Astrocyte (in vitro differentiated cells and primary cell): Measurements from ENCODE around the gene TOMM70. TPM values are rescaled to one million over a fixed set of nuclear protein-coding genes. Genes with fewer than 3 reads are reported as not detected.

ENCODE experiments used
- DNase-seq: peaks from one replicate; pipeline ENCODE4 v3.0.0-alpha.2; 2010; ENCODE audit warnings: low read depth
- FAIRE-seq: peaks from 2 replicates; lab custom pipeline; 2011; peaks lifted over from hg19 to GRCh38; lab: Jason Lieb, UNC
- H2AFZ ChIP-seq: 2 replicates; pipeline ENCODE4 v1.6.0; 2012; ENCODE audit warnings: low read depth, low read length, inconsistent platforms
- H3K27ac ChIP-seq: 2 replicates; pipeline ENCODE4 v1.5.1; 2011; ENCODE audit warnings: low read depth, low read length, inconsistent platforms
- H3K27me3 ChIP-seq: 2 replicates; pipeline ENCODE4 v1.6.0; 2011; ENCODE audit warnings: low read length, inconsistent platforms; ENCODE audit not compliant: insufficient read depth
- H3K36me3 ChIP-seq: 2 replicates; pipeline ENCODE4 v1.5.1; 2011; ENCODE audit warnings: low read length, inconsistent platforms; ENCODE audit not compliant: insufficient read depth
- H3K4me1 ChIP-seq: 2 replicates; pipeline ENCODE4 v1.5.1; 2011; ENCODE audit warnings: low read length, inconsistent platforms; ENCODE audit not compliant: insufficient read depth
- H3K4me2 ChIP-seq: 2 replicates; pipeline ENCODE4 v1.6.0; 2012; ENCODE audit warnings: low read length, inconsistent platforms
- H3K4me3 ChIP-seq: 2 replicates; pipeline ENCODE4 v1.5.1; 2011; ENCODE audit warnings: low read depth, mild to moderate bottlenecking, low read length, inconsistent platforms; ENCODE audit not compliant: insufficient read depth
- H3K79me2 ChIP-seq: 2 replicates; pipeline ENCODE4 v1.6.0; 2012; ENCODE audit warnings: mild to moderate bottlenecking, low read length, inconsistent platforms; ENCODE audit not compliant: insufficient read depth
- H3K9ac ChIP-seq: 2 replicates; pipeline ENCODE4 v1.6.0; 2012; ENCODE audit warnings: mild to moderate bottlenecking, low read length, inconsistent platforms
- H3K9me3 ChIP-seq: 2 replicates; pipeline ENCODE4 v1.5.1; 2012; ENCODE audit warnings: low read depth, mild to moderate bottlenecking, low read length, inconsistent platforms; ENCODE audit not compliant: insufficient read depth
- H4K20me1 ChIP-seq: 2 replicates; pipeline ENCODE4 v1.6.0; 2012; ENCODE audit warnings: low read length, inconsistent platforms; ENCODE audit not compliant: insufficient read depth
- H3K27ac Mint-ChIP-seq: one replicate; pipeline ENCODE4 v1.8.0; 2021; ENCODE audit warnings: mild to moderate bottlenecking, mixed read lengths; ENCODE audit not compliant: unreplicated experiment
- H3K27me3 Mint-ChIP-seq: one replicate; pipeline ENCODE4 v1.8.0; 2021; ENCODE audit warnings: low read depth, mixed read lengths; ENCODE audit not compliant: unreplicated experiment
- H3K36me3 Mint-ChIP-seq: one replicate; pipeline ENCODE4 v1.8.0; 2021; ENCODE audit warnings: low read depth, mixed read lengths; ENCODE audit not compliant: unreplicated experiment
- H3K4me1 Mint-ChIP-seq: one replicate; pipeline ENCODE4 v1.8.0; 2021; ENCODE audit warnings: low read depth, mixed read lengths; ENCODE audit not compliant: unreplicated experiment
- H3K4me3 Mint-ChIP-seq: one replicate; pipeline ENCODE4 v1.8.0; 2021; ENCODE audit warnings: mild to moderate bottlenecking, moderate library complexity, mixed read lengths; ENCODE audit not compliant: unreplicated experiment
- H3K9me3 Mint-ChIP-seq: one replicate; pipeline ENCODE4 v1.8.0; 2021; ENCODE audit warnings: mild to moderate bottlenecking, mixed read lengths; ENCODE audit not compliant: unreplicated experiment
- EZH2 ChIP-seq: IDR thresholded peaks from 2 replicates; pipeline ENCODE4 v1.6.1; 2012; ENCODE audit warnings: mild to moderate bottlenecking, low read length, inconsistent platforms; ENCODE audit not compliant: insufficient read depth
- total RNA-seq: library from RNA; stranded (reverse); gene quantifications from 2 replicates; pipeline ENCODE4 v1.2.1, GENCODE V29; 2021
- TF ChIP-seq, protein P1 (sequence below): IDR thresholded peaks from 2 replicates; pipeline ENCODE4 v1.5.1; 2011; ENCODE audit warnings: low read depth, mild to moderate bottlenecking, inconsistent platforms, low read length, moderate library complexity; ENCODE audit not compliant: insufficient read depth

TOMM70 gene
- total RNA-seq, 1 donor from 2014 or later = 48.9 TPM

DNA sequence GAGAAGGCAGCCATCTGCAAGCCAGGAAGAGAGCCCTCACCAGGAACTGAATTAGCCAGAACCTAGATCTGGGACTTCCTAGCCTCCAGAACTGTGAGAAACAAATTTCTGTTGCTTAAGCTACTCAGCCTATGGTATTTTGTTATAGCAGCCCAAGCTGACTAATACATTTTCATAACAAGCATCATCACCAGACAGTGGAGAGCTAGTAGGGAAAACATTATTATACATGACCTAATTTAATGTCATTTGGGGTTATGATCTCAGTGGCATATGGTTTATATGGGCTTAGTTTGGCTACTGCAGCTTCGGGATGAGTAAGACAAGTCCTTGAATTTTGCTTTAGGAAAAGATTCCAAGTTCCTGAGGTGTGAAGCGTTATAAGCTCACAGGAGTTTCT lies 36.1 kb upstream of the TOMM70 start:
- no peak for FAIRE-seq
- Histone ChIP-seq H3K36me3 (no peaks in the 10 kb centered on the region), H3K9me3 (no peaks in the 10 kb centered on the region), H4K20me1 (no peaks in the 10 kb centered on the region), H2AFZ (no peak overlapping the region), H3K79me2 (no peaks in the 10 kb centered on the region), H3K9ac (no peak overlapping the region), H3K4me1 (no peaks in the 10 kb centered on the region), H3K4me3 (no peak overlapping the region), H3K27ac (no peak overlapping the region), H3K27me3 (no peaks in the 10 kb centered on the region), H3K4me2 (no peak overlapping the region)
- Mint-ChIP-seq H3K36me3 (peaks cover 6% of the 10 kb centered on the region), H3K4me3 (no peak overlapping the region), H3K9me3 (peaks cover 6% of the 10 kb centered on the region), H3K27me3 (no peaks in the 10 kb centered on the region), H3K4me1 (peaks cover 4% of the 10 kb centered on the region), H3K27ac (no peak overlapping the region)
- peak; percentile 7 for DNase-seq
- no peak for TF ChIP-seq EZH2
- TF ChIP-seq, protein P1, sequence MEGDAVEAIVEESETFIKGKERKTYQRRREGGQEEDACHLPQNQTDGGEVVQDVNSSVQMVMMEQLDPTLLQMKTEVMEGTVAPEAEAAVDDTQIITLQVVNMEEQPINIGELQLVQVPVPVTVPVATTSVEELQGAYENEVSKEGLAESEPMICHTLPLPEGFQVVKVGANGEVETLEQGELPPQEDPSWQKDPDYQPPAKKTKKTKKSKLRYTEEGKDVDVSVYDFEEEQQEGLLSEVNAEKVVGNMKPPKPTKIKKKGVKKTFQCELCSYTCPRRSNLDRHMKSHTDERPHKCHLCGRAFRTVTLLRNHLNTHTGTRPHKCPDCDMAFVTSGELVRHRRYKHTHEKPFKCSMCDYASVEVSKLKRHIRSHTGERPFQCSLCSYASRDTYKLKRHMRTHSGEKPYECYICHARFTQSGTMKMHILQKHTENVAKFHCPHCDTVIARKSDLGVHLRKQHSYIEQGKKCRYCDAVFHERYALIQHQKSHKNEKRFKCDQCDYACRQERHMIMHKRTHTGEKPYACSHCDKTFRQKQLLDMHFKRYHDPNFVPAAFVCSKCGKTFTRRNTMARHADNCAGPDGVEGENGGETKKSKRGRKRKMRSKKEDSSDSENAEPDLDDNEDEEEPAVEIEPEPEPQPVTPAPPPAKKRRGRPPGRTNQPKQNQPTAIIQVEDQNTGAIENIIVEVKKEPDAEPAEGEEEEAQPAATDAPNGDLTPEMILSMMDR = no peak

DNA sequence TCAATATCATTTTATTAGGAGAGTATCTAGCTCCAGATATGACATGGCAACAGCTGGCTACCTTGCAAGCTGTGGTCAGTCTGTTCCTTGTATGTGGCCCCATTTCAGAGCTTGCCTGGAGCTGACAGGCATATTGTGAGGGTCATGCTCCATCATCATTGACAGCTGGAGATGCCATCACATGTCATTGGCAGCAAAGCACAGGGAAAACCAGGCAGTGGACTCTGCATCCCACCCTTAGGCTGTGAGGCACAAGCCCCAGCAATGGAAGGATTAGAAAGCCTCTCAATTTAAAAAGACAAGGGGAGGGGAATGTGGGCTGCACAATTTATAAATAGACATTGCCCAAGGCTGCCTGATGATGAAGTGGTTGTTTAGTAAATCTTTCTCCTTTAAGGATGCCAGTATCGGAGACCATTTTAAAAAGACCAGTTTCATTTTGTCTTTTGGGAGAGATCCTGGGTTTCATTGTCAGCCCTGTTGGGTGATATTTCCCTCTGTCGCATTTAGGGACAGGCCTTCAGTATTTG lies 28.4 kb upstream of the TOMM70 start:
- H3K4me1 ChIP-seq = no peaks in the 10 kb centered on the region
- no peak overlapping the region for H3K27ac Mint-ChIP-seq
- H3K9me3 ChIP-seq = no peaks in the 10 kb centered on the region
- FAIRE-seq (no peak), DNase-seq (no peak)
- H3K27me3 Mint-ChIP-seq = no peaks in the 10 kb centered on the region
- no peaks in the 10 kb centered on the region for H3K4me1 Mint-ChIP-seq
- no peaks in the 10 kb centered on the region for H3K27me3 ChIP-seq
- no peak overlapping the region for H3K27ac ChIP-seq
- H3K4me3 Mint-ChIP-seq = no peak overlapping the region
- H3K36me3 ChIP-seq = no peaks in the 10 kb centered on the region
- H3K36me3 Mint-ChIP-seq = no peaks in the 10 kb centered on the region
- H3K9ac ChIP-seq = no peak overlapping the region
- H2AFZ ChIP-seq = no peak overlapping the region
- H3K9me3 Mint-ChIP-seq = peaks cover 2% of the 10 kb centered on the region
- no peak overlapping the region for H3K4me3 ChIP-seq
- H3K4me2 ChIP-seq = no peak overlapping the region
- no peak for TF ChIP-seq EZH2
- TF ChIP-seq, protein P1 = no peak
- no peaks in the 10 kb centered on the region for H3K79me2 ChIP-seq
- no peaks in the 10 kb centered on the region for H4K20me1 ChIP-seq

DNA sequence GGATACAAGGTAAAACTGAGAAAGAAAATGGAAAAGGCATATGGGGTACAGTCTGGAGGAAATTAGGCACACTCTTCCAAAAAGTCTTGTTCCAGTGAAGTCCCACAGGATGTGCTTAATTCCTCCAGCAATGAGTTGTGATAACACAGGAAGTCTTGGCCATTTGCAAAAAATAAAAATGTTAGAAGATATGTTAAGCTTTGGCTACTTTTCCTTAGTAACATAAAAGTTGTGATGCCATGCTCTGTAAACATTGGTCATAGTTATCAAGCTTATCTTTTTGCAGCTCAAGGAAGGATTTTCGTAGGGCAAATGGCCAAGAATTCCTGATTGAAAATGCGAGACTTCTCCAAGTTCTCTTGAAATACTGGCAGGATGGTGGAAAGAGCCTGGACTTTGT lies 26.8 kb upstream of the TOMM70 start:
- no peaks in the 10 kb centered on the region for H3K36me3 ChIP-seq
- H3K27me3 Mint-ChIP-seq = no peaks in the 10 kb centered on the region
- no peak overlapping the region for H3K27ac ChIP-seq
- H3K79me2 ChIP-seq = no peaks in the 10 kb centered on the region
- H3K36me3 Mint-ChIP-seq = no peaks in the 10 kb centered on the region
- H3K27me3 ChIP-seq = no peaks in the 10 kb centered on the region
- H3K4me1 Mint-ChIP-seq = no peaks in the 10 kb centered on the region
- no peaks in the 10 kb centered on the region for H3K9me3 ChIP-seq
- no peak overlapping the region for H3K4me2 ChIP-seq
- no peaks in the 10 kb centered on the region for H3K4me1 ChIP-seq
- H4K20me1 ChIP-seq = no peaks in the 10 kb centered on the region
- FAIRE-seq = no peak
- peaks cover 2% of the 10 kb centered on the region for H3K9me3 Mint-ChIP-seq
- H3K27ac Mint-ChIP-seq = no peak overlapping the region
- peak; percentile 8 for DNase-seq
- H3K4me3 ChIP-seq = no peak overlapping the region
- TF ChIP-seq, protein P1 = no peak
- TF ChIP-seq EZH2 = no peak
- no peak overlapping the region for H2AFZ ChIP-seq
- no peak overlapping the region for H3K4me3 Mint-ChIP-seq
- no peak overlapping the region for H3K9ac ChIP-seq
